T-helper 1 cell (primary cell): ENCODE data around the gene PDK1.
"Not testable (repeated sequence)": the region's sequence is repeated elsewhere in the genome, so short reads cannot be mapped to it uniquely, and the experiment has no call there.

Source experiments
- DNase-seq, 5 donors: peaks; one replicate each; pipeline ENCODE4 v3.0.0-alpha.2; 2012 to 2020

Gene PDK1

DNA sequence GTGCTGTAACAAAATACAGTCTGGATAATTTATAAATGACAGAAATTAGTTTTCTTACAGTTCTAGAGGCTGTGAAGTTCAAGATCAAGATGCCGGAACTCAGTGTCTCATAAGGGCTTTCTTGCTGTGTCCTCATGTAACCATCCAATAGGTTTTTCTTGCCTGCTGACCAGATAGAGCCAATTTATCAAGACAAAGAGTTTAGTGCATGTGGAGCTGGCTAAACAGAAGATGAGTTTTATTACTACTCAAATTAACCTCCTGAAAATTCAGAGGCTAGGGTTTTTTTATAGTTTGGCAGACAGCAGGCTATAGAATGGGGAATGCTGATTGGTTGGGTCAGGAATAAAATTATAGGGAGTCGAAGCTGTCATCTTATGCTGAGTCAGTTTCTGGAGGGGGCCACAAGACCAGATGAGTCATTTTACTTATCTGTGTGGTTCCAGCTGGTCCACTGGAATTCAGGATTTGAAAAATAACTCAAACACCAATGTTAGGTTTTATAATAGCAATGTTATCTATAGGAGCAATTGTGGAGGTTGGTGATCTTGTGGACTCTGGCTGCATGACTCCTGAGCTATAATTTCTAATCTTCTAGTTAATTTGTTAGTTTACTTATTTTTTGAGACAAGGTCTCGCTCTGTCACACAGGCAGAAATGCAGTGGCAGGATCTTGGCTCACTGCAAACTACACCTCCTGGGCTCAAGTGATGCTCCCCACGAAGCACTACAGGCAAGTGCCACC lies 3.2 kb upstream of the PDK1 start:
- DNase-seq, result no peak

DNA sequence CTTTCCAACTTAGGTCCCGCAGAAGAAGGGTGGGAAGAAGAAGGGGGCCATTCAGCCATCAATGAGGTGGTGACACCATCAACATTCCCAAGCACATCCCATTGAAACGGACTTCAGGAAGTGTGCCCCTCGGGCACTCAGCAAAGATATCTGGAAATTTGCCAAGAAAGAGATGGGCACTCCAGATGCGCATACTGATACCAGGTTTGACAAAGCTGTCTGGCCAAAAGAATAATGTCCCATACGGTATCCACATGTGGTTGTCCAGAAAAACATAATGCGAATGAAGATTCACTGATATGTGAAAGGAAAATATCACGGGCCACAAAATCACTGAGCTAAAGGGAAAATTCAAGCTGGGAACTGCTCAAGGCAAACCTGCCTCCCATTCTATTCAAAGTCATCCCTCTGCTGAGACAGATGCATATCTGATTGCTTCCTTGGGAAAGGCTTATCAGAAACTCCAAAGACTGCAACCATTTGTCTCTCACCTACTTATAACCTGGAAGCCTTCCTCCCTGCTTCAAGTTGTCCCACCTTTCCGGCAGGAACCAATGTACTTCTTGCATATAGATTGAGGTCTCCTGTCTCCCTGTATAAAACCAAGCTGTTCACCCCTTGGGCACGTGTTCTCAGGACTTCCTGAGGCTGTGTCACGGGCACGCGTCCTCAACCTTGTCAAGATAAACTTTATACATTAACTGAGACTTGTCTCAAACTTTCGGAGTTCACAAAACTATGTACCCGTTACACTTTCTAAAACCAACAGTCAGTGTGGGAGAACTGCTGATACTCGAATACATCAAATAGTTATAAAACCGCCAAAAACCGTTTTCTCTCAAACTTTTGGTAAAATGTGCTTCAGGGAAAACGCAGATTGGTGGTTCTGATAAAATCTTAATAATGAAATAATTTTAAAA lies 1.3 kb upstream of the PDK1 start:
- no peak for DNase-seq

GRCh38 chr2:172555272-172555521 lies 693 bp upstream of the PDK1 start:
- DNase-seq, result no peak

DNA sequence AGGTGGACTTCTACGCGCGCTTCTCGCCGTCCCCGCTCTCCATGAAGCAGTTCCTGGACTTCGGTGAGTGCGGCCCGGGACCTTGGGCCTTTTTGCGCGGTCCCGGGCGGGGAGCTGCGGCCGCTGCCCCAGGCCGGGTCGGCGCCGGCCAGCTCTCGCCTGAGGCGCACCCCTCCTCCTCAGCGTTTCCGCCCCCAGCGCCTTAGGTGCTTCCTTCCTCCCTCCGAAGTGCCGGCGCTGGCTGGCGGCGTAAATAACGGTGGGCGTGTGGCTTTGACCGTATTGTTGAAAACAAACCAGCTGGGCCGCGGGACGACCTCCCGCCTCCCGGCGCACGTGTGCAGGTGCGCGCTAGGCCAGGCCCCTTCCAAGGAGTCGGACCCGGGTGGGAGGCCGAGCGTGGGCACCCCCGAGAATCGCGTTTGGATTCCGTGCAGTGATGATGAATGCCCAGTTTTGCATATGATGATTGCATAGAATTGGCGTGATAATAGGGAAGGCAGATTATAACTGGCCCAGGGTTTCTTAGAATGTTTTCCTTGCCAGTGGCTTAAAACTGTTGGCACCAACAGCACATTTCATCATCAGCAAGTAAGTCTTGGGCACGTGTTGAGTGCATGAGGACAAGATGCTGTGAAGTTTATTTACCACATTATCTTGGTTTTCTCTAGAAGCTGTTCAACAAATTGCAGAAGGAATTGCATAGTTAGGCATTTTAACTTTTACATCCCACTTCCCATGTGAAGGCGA lies 569 bp downstream of the PDK1 start:
- peak; percentile 40 to 77 (median 52) for DNase-seq

DNA sequence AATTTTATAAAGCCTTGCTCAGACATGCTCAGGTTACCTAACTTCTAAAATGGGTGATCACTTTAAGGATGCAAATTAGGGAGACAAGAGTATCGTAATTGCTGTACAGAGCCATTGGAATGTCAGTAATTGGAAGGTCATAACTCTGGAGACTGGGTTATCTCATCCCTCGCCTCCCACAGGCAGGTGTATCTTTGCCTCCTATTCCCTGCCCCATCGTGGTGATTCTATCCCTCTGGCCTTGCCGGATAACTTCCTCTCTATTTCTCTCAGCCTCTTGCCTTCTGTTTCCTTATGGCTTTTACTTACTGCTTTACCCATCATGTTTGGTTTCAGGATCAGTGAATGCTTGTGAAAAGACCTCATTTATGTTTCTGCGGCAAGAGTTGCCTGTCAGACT lies 2.5 kb downstream of the PDK1 start:
- DNase-seq, result no peak

- DNase-seq, result no peak
Measured at GRCh38 chr2:172560721-172561120, 4.8 kb downstream of the PDK1 start.

DNA sequence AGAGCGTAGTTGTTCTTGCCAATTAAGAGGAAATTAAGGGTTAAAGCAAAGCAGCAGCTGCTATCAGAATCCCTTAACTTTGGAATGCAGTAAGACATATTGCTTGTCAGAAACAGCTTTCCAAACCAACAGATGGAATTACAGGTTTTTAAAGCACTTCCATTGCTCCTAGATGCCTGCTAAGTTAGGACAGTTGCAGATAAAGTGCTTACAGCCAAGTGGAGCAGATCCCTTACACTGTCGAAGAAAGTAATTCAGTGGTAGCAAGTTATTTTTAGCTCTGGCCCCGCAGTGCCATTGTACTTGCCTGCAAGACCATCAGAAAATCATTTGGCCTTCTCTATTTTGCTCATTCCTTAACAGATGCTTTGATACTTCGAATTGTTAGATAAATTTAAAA lies 5.4 kb downstream of the PDK1 start:
- DNase-seq, result no peak

GRCh38 chr2:172562298-172562697 lies 6.4 kb downstream of the PDK1 start:
- no peak for DNase-seq

- no peak for DNase-seq
Measured at GRCh38 chr2:172564376-172564775, 8.5 kb downstream of the PDK1 start.

DNA sequence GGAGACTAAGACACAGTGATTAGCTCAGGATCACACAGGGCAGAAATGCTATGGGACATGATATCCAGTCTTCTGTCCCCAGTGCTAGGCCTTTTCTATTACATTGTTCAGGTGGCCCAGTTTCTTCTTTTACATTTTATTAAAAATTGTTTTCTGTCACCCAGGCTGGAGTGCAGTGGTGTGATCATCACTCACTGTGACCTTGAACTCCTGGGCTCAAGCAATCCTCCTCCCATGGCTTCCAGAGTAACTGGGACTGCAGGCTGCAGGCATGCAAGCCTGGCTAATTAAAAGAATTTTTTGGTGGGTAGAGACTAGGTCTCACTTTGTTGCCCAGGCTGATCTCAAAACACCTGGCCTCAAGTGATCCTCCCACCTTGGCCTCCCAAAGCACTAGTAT lies 15.4 kb downstream of the PDK1 start:
- no peak for DNase-seq

DNA sequence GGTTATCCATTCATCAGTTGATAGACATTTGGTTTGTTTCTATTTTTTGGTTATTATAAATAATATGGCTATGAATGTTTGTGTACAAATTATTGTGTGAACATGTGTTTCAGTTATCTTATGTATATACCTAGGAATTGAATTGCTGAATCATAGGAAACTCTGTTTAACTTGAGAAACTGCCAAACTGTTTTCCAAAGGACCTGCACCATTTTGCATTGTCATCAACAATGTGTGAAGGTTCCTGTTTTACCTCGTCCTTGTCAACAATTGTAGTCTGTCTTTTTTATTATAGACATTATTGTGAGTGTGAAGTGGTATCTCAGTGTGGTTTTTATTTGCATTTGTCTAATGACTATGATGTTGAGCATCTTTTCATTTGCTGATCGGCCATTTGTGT lies 17.1 kb downstream of the PDK1 start:
- no peak for DNase-seq

DNA sequence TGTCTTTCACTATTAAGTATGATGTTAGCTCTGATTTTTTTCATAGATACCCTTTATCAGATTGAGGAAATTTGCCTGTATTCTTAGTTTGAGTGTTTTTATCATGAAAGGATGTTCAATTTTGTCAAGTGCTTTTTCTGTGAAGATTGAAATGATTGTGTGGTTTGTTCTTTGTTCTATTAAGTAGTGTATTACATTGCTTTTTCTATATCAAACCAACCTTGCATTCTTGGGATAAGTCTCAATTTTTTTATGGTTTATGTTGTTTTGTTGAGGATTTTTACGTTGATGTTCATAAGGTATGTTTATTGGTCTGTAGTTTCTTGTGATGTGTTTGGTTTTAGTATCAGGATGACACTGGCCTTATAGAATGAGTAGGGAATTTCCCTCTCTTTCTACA lies 19.1 kb downstream of the PDK1 start:
- no peak for DNase-seq

DNA sequence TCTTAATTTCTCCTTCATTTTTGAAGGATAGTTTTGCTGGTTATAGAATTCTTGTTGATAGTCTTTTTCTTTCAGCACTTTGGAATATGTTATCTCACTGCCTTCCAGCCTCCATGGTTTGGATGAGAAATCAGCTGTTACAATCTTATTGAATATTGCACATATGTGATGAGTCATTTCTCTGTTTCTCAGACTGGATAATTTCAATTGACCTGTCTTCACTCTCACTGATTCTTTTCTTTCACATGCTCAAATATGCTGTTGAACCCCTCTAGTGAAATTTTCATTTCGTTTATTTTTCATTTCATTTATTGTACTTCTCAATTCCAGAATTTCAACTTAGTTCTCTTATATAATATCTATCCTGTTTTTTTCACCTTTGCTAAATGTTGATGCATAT lies 22.2 kb downstream of the PDK1 start:
- DNase-seq, result no peak

DNA sequence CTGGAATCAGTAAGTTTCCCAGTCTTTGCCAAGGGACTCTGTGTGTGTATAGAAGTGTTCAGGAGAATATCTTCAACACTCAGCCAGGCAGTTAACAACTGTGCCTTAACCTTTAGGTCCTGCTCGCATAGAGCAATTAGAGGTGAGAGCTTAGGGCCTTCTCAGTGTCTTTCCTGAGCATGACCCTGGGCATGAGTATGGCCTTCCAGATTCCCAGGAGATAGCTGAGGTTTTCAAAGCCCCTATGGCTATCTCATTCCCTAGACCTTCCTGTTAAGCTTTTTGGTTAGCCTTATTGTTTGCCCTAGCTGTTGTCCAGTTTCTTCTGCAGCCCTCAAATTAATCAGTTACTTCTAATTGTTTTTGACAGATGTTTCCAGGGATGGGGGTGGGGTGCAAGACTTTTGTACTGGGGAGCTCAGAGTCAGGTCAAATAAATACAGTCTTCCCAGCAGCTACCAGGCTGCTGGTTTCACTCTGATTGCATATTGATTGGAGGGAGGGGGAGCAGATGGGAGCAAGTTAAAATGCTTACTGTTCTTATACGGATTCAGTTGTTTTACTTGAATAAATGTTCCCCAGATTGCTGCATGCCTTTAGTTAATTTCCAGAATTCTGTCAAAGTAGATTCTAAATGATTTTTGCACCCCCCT lies 23.1 kb downstream of the PDK1 start:
- DNase-seq, result no peak

DNA sequence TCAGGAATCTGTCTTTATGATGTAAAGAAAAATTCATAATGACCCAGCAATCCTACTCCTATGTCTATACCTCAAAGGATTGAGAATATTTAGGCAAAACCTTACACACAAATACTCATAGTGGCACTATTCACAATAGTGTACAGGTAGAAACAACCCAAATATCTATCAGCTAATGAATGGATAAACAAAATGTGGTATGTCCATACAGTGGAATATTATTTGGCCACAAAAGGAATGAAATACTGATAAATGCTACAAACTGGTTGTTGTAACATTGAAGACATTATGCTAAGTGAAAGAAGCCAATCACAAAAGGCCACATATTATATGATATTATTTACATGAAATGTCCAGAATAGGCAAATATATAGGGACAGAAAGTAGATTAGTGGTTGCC lies 24.7 kb downstream of the PDK1 start:
- no peak for DNase-seq

- DNase-seq, result no peak
Measured at GRCh38 chr2:172582656-172583055, 26.8 kb downstream of the PDK1 start.

DNA sequence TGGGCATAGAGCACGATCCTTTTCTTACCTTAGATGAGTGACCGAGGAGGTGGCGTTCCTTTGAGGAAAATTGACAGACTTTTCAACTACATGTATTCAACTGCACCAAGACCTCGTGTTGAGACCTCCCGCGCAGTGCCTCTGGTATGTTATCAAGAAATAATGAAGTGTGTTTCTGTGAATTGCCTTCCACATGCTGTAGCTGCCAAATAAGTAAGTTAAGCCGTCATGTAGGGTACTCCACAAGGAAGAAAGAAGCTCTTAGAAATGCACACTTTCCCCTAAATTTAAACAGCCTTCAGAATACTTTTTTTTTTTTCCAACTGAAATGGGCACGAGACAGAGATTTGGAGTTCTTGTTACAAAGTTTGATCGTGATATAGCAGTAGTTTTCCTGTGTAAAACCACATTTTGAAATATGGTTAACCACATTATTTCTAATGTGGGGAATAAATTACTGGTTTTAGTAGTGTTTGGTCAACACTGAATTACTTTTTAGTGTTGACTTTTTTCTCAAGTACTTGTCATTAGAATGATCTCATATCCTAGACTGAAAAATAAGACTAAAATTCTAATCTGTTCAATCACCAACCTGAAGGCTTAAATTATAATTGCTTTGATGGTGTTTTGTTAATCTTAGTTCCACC lies 30.5 kb downstream of the PDK1 start:
- peak in 1 of 5 donors; percentile 31 for DNase-seq

DNA sequence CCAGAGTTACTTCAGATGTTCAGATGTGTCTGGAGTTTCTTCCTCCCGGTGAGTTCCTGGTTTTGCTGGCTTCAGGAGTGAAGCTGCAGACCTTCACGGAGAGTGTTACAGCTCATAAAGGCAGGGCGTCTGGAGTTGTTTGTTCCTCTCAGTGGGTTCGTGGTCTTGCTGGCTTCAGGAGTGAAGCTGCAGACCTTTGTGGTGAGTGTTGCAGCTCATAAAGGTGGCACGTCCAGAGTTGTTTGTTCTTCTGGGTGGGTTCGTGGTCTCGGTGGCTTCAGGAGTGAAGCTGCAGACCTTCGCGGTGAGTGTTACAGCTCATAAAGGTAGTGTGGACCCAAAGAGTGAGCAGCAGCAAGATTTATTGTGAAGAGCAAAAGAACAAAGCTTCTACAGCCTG lies 31.3 kb downstream of the PDK1 start:
- not testable (repeated sequence) for DNase-seq

DNA sequence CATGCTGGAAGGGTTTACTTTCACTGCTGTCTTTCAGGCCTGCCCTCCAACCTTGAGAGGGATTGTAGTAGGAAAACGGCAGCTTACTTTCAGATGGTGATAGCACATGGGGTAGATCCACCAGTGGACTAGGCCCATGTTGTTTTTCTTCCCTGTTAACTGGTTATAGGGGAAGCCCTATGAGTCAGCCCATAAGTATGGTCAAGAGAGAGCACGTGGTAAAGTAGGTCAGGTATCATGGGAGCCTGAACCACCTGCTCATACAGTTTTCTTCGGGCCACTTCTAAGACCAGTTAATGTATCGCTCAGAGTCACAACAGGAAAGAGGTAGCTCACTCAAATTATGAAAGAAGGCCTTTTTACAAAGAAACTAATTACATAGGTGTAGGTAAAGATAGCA lies 33.0 kb downstream of the PDK1 start:
- no peak for DNase-seq

- not testable (repeated sequence) for DNase-seq
Measured at GRCh38 chr2:172591386-172591785, 35.5 kb downstream of the PDK1 start.

DNA sequence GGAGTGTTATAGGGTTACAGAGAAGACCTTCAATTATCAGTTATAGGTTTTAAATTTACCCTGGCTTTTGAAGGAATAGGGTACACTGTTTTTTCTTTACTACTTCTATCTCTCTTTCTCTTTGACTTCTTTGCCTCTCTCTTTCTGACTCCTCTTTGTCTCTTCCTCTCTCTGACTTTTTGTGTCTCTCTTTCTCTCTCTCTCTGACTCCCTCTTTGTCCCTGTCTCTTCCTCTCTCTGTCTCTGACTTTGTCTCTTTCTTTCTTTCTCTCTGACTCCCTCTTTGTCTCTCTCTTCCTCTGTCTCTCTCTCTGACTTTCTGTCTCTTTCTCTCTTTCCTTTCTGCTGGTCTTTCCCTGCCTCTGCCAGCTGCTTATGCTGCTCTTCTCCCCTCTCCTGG lies 36.3 kb downstream of the PDK1 start:
- DNase-seq, result not testable (repeated sequence)

DNA sequence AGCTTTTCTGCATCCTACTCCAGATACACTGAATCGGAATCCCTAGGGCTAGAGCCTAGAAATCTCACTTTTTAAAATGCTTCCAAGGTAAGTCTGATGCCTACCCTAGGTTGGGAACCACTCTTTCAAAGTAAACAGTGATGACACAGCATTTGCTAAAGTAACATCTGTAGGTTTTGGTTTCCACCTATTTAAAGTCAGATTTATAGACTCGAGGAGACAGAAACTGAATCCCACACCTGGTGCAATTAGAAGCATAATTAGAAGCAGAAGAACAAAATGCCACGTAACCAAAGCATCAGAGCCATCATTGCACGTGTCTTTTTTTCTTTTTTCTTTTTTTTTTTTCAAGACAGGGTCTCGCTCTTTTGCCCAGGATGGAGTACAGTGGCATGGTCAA lies 40.9 kb downstream of the PDK1 start:
- DNase-seq, result no peak
